Smooth muscle cell (in vitro differentiated cells): ENCODE measurements around the gene SNX17. TPM values are rescaled to one million over a fixed set of nuclear protein-coding genes. Genes with fewer than 3 reads are reported as not detected.

Experiments used
- DNase-seq: peaks from one replicate; lab custom pipeline; 2025; ENCODE audit not compliant: unreplicated experiment; lab: John Stamatoyannopoulos, UW
- H2AFZ ChIP-seq: fragments of 200-600 bp; sonication (generic); 2 replicates; pipeline ENCODE4 v1.6.0; 2016; ENCODE audit warnings: antibody characterized with exemption, low read depth, mild to moderate bottlenecking
- H3F3A ChIP-seq: fragments of 200-600 bp; sonication (generic); 2 replicates; pipeline ENCODE4 v1.6.0; 2017; ENCODE audit warnings: antibody characterized with exemption, low read depth
- H3K27ac ChIP-seq: fragments of 200-600 bp; sonication (generic); 2 replicates; pipeline ENCODE4 v1.5.1; 2016; ENCODE audit warnings: low read depth, mild to moderate bottlenecking
- H3K27me3 ChIP-seq: fragments of 200-600 bp; sonication (generic); 2 replicates; pipeline ENCODE4 v1.6.1; 2016; ENCODE audit warnings: low read depth, mild to moderate bottlenecking
- H3K36me3 ChIP-seq: fragments of 200-600 bp; sonication (generic); 2 replicates; pipeline ENCODE4 v1.5.1; 2016; ENCODE audit warnings: low read depth
- H3K4me1 ChIP-seq: fragments of 200-600 bp; sonication (generic); 2 replicates; pipeline ENCODE4 v1.5.1; 2016; ENCODE audit warnings: low read depth
- H3K4me2 ChIP-seq: fragments of 200-600 bp; sonication (generic); 2 replicates; pipeline ENCODE4 v1.6.0; 2016; ENCODE audit warnings: mild to moderate bottlenecking
- H3K4me3 ChIP-seq: fragments of 200-600 bp; sonication (generic); 2 replicates; pipeline ENCODE4 v1.5.1; 2016; ENCODE audit warnings: mild to moderate bottlenecking
- H3K79me2 ChIP-seq: fragments of 200-600 bp; sonication (generic); 2 replicates; pipeline ENCODE4 v1.6.0; 2016; ENCODE audit warnings: low read depth, mild to moderate bottlenecking
- H3K9ac ChIP-seq: fragments of 200-600 bp; sonication (generic); 2 replicates; pipeline ENCODE4 v1.6.0; 2016; ENCODE audit warnings: low read depth
- H3K9me3 ChIP-seq: fragments of 200-600 bp; sonication (generic); replicated peaks from 2 replicates; pipeline ENCODE4 v1.5.1; 2016; ENCODE audit warnings: low read depth
- H4K20me1 ChIP-seq: fragments of 200-600 bp; sonication (generic); 2 replicates; pipeline ENCODE4 v1.6.0; 2016; ENCODE audit warnings: low read depth
- CTCF ChIP-seq: fragments of 200-600 bp; sonication (generic); IDR thresholded peaks from 2 replicates; pipeline ENCODE4 v1.5.1; 2017; ENCODE audit warnings: borderline replicate concordance, mild to moderate bottlenecking, antibody characterized with exemption; ENCODE audit not compliant: insufficient read depth, poor library complexity, severe bottlenecking
- WGBS: methylation state at CpG from one replicate; pipeline ENCODE4 v1.1.7; 2016; ENCODE audit warnings: low lambda C conversion rate; 5-methylcytosine and 5-hydroxymethylcytosine counted together
- polyA plus RNA-seq: library from polyadenylated mRNA; unstranded; fragments of >200 nt; fragmentation: Nextera tagmentation; extraction: Ambion mirVana; gene quantifications from 2 replicates; pipeline ENCODE4 v1.2.1, GENCODE V29; 2016
- total RNA-seq: library from RNA; depleted of rRNA; stranded (reverse); fragments of >200 nt; gene quantifications from 2 replicates; pipeline ENCODE4 v1.2.3, GENCODE V29; 2014

The SNX17 gene
- total and polyA plus RNA-seq, 2 experiments from 2014 or later, result 84.5 to 155 TPM

GRCh38 chr2:27335311-27335710 lies 35.1 kb upstream of the SNX17 start:
- H3K4me2 ChIP-seq, result no peak overlapping the region
- WGBS, result 94% methylated on average over 3 of the region's 3 CpGs
- no peak overlapping the region for H2AFZ ChIP-seq
- TF ChIP-seq CTCF, result no peak
- no peak overlapping the region for H3K9ac ChIP-seq
- no peaks in the 10 kb centered on the region for H3K27me3 ChIP-seq
- H3K27ac ChIP-seq, result no peak overlapping the region
- no peaks in the 10 kb centered on the region for H3K9me3 ChIP-seq
- no peaks in the 10 kb centered on the region for H3F3A ChIP-seq
- H3K4me3 ChIP-seq, result no peak overlapping the region
- H3K79me2 ChIP-seq, result no peaks in the 10 kb centered on the region
- peaks cover 8% of the 10 kb centered on the region for H3K36me3 ChIP-seq
- DNase-seq, result no peak
- H4K20me1 ChIP-seq, result no peaks in the 10 kb centered on the region
- no peaks in the 10 kb centered on the region for H3K4me1 ChIP-seq

- DNase-seq, result no peak
- Histone ChIP-seq H4K20me1 (no peaks in the 10 kb centered on the region), H3K9me3 (no peaks in the 10 kb centered on the region), H3K27ac (no peak overlapping the region), H3K79me2 (no peaks in the 10 kb centered on the region), H3K4me3 (no peak overlapping the region), H3K9ac (no peak overlapping the region), H3F3A (no peaks in the 10 kb centered on the region), H3K4me2 (no peak overlapping the region), H3K36me3 (peaks cover 15% of the 10 kb centered on the region), H2AFZ (no peak overlapping the region), H3K4me1 (no peaks in the 10 kb centered on the region), H3K27me3 (no peaks in the 10 kb centered on the region)
- 98% methylated on average over 7 of the region's 7 CpGs for WGBS
- TF ChIP-seq CTCF, result no peak
These were observed 34.2 kb upstream of the SNX17 start for GRCh38 chr2:27336173-27336572.

- H4K20me1 ChIP-seq, result peaks cover 76% of the 10 kb centered on the region
- no peak for DNase-seq
- peaks cover 88% of the 10 kb centered on the region for H3K79me2 ChIP-seq
- no peak overlapping the region for H3K4me3 ChIP-seq
- no peaks in the 10 kb centered on the region for H3K36me3 ChIP-seq
- TF ChIP-seq CTCF, result no peak
- H2AFZ ChIP-seq, result no peak overlapping the region
- H3K4me2 ChIP-seq, result no peak overlapping the region
- H3K27me3 ChIP-seq, result no peaks in the 10 kb centered on the region
- no peaks in the 10 kb centered on the region for H3K9me3 ChIP-seq
- no peaks in the 10 kb centered on the region for H3F3A ChIP-seq
- no peak overlapping the region for H3K27ac ChIP-seq
- H3K4me1 ChIP-seq, result no peaks in the 10 kb centered on the region
- 98% methylated on average over 2 of the region's 2 CpGs for WGBS
- no peak overlapping the region for H3K9ac ChIP-seq
These were observed 22.8 kb upstream of the SNX17 start for GRCh38 chr2:27347641-27348040.

GRCh38 chr2:27350106-27350693 lies 20.2 kb upstream of the SNX17 start:
- Histone ChIP-seq H3K27ac (no peak overlapping the region), H3K9ac (no peak overlapping the region), H3K36me3 (no peaks in the 10 kb centered on the region), H3K27me3 (no peaks in the 10 kb centered on the region), H2AFZ (no peak overlapping the region), H3K4me1 (peaks cover 13% of the 10 kb centered on the region), H4K20me1 (peaks cover 78% of the 10 kb centered on the region), H3K9me3 (no peaks in the 10 kb centered on the region), H3K79me2 (peaks cover 91% of the 10 kb centered on the region), H3K4me2 (no peak overlapping the region), H3K4me3 (no peak overlapping the region), H3F3A (peaks cover 16% of the 10 kb centered on the region)
- no peak for DNase-seq
- 97% methylated on average over 7 of the region's 7 CpGs for WGBS
- no peak for TF ChIP-seq CTCF
